Measurements from ENCODE around the gene DENND4C. TPM values are rescaled to one million over a fixed set of nuclear protein-coding genes. Genes with fewer than 3 reads are reported as not detected.
"Not testable (repeated sequence)": the region's sequence is repeated elsewhere in the genome, so short reads cannot be mapped to it uniquely, and the experiment has no call there.

DENND4C gene
- total RNA-seq, 1 donor from 2014 or later = 31.4 TPM

- H3K4me3 ChIP-seq (ENCODE audit: low read depth, low read length) = peak overlapping the region; percentile 85
- DNase-seq (ENCODE audit: low read depth) = no peak
- no peak for TF ChIP-seq CTCF (conservative IDR thresholded peaks at IDR 0.05; ENCODE audit: low read depth, low read length)
Measured at GRCh38 chr9:19410195-19410503, 179.7 kb downstream of the DENND4C start.

GRCh38 chr9:19410594-19410993 lies 180.1 kb downstream of the DENND4C start:
- H3K4me3 ChIP-seq (ENCODE audit: low read depth, low read length) = no peak overlapping the region
- TF ChIP-seq CTCF (conservative IDR thresholded peaks at IDR 0.05; ENCODE audit: low read depth, low read length) = no peak
- DNase-seq (ENCODE audit: low read depth) = no peak

GRCh38 chr9:19411316-19411715 lies 180.8 kb downstream of the DENND4C start:
- no peak for DNase-seq (ENCODE audit: low read depth)
- no peak overlapping the region for H3K4me3 ChIP-seq (ENCODE audit: low read depth, low read length)
- no peak for TF ChIP-seq CTCF (conservative IDR thresholded peaks at IDR 0.05; ENCODE audit: low read depth, low read length)

GRCh38 chr9:19413456-19413855 lies 183.0 kb downstream of the DENND4C start:
- not testable (repeated sequence) for DNase-seq (ENCODE audit: low read depth)

GRCh38 chr9:19416143-19416542 lies 185.7 kb downstream of the DENND4C start:
- no peak overlapping the region for H3K4me3 ChIP-seq (ENCODE audit: low read depth, low read length)
- DNase-seq (ENCODE audit: low read depth) = no peak
- no peak for TF ChIP-seq CTCF (conservative IDR thresholded peaks at IDR 0.05; ENCODE audit: low read depth, low read length)

More at GRCh38 chr9:19413456-19413855, 183.0 kb downstream of the DENND4C start:
- not testable (repeated sequence) for H3K4me3 ChIP-seq (ENCODE audit: low read depth, low read length)

GRCh38 chr9:19420877-19421276 lies 190.4 kb downstream of the DENND4C start:
- DNase-seq (ENCODE audit: low read depth) = no peak
- TF ChIP-seq CTCF (conservative IDR thresholded peaks at IDR 0.05; ENCODE audit: low read depth, low read length) = no peak
- no peak overlapping the region for H3K4me3 ChIP-seq (ENCODE audit: low read depth, low read length)

Other genes starting within 250 kb of the DENND4C start
- gene SAXO1, start 197.5 kb upstream of the DENND4C start, total RNA-seq = not detected in 2 replicates
- gene RRAGA, start 181.3 kb upstream of the DENND4C start, total RNA-seq = 36.0 and 51.9 TPM in 2 replicates
- gene HAUS6, start 127.8 kb upstream of the DENND4C start, total RNA-seq = 27.2 and 28.5 TPM in 2 replicates
- 72.1 and 105 TPM in 2 replicates for gene PLIN2, start 103.2 kb upstream of the DENND4C start, total RNA-seq
- gene RPS6, start 149.5 kb downstream of the DENND4C start, total RNA-seq = 1,511 and 2,208 TPM in 2 replicates
- gene ACER2, start 178.3 kb downstream of the DENND4C start, total RNA-seq = 1.3 and 4.1 TPM in 2 replicates

Data from epithelial cell of proximal tubule (primary cell).